Measurements from ENCODE around the gene ZSCAN9. TPM values are rescaled to one million over a fixed set of nuclear protein-coding genes. Genes with fewer than 3 reads are reported as not detected.

The ZSCAN9 gene
- total and polyA plus RNA-seq, 9 of the 15 experiments (the other 6 are each of a cell fraction or from before 2014, with no cell fraction given), result 18.8 to 48.9 (median 28.7) TPM

- TF ChIP-seq DEAF1 (CRISPR knock-in tag; IDR thresholded peaks at IDR 0.05) (peak; percentile 31; the same call in 1 of the 2 replicates), GABPB1 (CRISPR knock-in tag; IDR thresholded peaks at IDR 0.05) (peak; percentile 96), CHAMP1 (IDR thresholded peaks at IDR 0.05) (peak; percentile 75), MBD2 (IDR thresholded peaks at IDR 0.05; ENCODE audit: borderline replicate concordance, low read depth) (0 out of 2 replicates have a peak, but pooled peaks have one; percentile 23), TAF9B (IDR thresholded peaks at IDR 0.05; ENCODE audit: partially characterized antibody) (peak; percentile 83), GTF2E2 (tag; IDR thresholded peaks at IDR 0.05) (peak; percentile 36; the same call in 1 of the 2 replicates), EZH2 (IDR thresholded peaks at IDR 0.05; ENCODE audit: borderline replicate concordance, low read depth, low read length) (no peak), E2F6 (IDR thresholded peaks at IDR 0.05; ENCODE audit: borderline replicate concordance in 1 of 2, extremely low read depth in 1 of 2, insufficient read depth in 1 of 2, insufficient read length in 1 of 2, low read depth in 1 of 2, low read length in 1 of 2, poor library complexity in 1 of 2, severe bottlenecking in 1 of 2) (peak in 1 of 2 experiments; percentile 17), WHSC1 (IDR thresholded peaks at IDR 0.05; ENCODE audit: low read length) (no peak), ZBTB34 (CRISPR knock-in tag; IDR thresholded peaks at IDR 0.05) (no peak), ZNF263 (CRISPR knock-in tag; IDR thresholded peaks at IDR 0.05; ENCODE audit: borderline replicate concordance) (peak; percentile 67; the same call in 1 of the 2 replicates), NEUROD1 (IDR thresholded peaks at IDR 0.05; ENCODE audit: borderline replicate concordance, low read depth, low read length, partially characterized antibody) (peak; percentile 27), KAT2B (IDR thresholded peaks at IDR 0.05; ENCODE audit: low read depth, low read length) (no peak), THRA (IDR thresholded peaks at IDR 0.05) (no peak), CTBP1 (IDR thresholded peaks at IDR 0.05; ENCODE audit: borderline replicate concordance) (peak; percentile 71; the same call in 1 of the 2 replicates), POLR2G (IDR thresholded peaks at IDR 0.05; ENCODE audit: low read depth, low read length) (no peak), CHCHD3 (CRISPR knock-in tag; IDR thresholded peaks at IDR 0.05) (no peak), EP300 (IDR thresholded peaks at IDR 0.05; ENCODE audit: low read length) (peak; percentile 62)
These were observed 27.2 kb downstream of the ZSCAN9 start, which contains the start of gene ZKSCAN4 (continued) for GRCh38 chr6:28252009-28252975.

Measured in K562 (cell line).